HG03196 (cell line): ENCODE measurements around the gene MAMDC2.
"Not testable (repeated sequence)": the region's sequence is repeated elsewhere in the genome, so short reads cannot be mapped to it uniquely, and the experiment has no call there.

Experiments
- ATAC-seq: cut with Tn5 transposase; IDR thresholded peaks from one replicate; pipeline ENCODE4 v1.9.1; 2021; ENCODE audit not compliant: unreplicated experiment

MAMDC2 gene

GRCh38 chr9:70035691-70036090 lies 8.0 kb upstream of the MAMDC2 start:
- no peak for ATAC-seq

- ATAC-seq: no peak
Measured at GRCh38 chr9:70036641-70037040, 7.0 kb upstream of the MAMDC2 start.

GRCh38 chr9:70038171-70038621 lies 5.5 kb upstream of the MAMDC2 start:
- not testable (repeated sequence) for ATAC-seq

GRCh38 chr9:70040376-70040903 lies 3.2 kb upstream of the MAMDC2 start:
- no peak for ATAC-seq

GRCh38 chr9:70042461-70043215 lies 1.0 kb upstream of the MAMDC2 start:
- ATAC-seq: no peak

- no peak for ATAC-seq
Measured at GRCh38 chr9:70043285-70043684, 363 bp upstream of the MAMDC2 start.

- no peak for ATAC-seq
Measured at GRCh38 chr9:70044490-70045307, 1.1 kb downstream of the MAMDC2 start.

GRCh38 chr9:70045452-70045851 lies 1.8 kb downstream of the MAMDC2 start:
- no peak for ATAC-seq

GRCh38 chr9:70046274-70047070 lies 2.8 kb downstream of the MAMDC2 start:
- no peak for ATAC-seq

GRCh38 chr9:70049236-70049635 lies 5.6 kb downstream of the MAMDC2 start:
- no peak for ATAC-seq

GRCh38 chr9:70049672-70050271 lies 6.1 kb downstream of the MAMDC2 start:
- no peak for ATAC-seq

- no peak for ATAC-seq
Measured at GRCh38 chr9:70052768-70053167, 9.1 kb downstream of the MAMDC2 start.

- ATAC-seq: no peak
Measured at GRCh38 chr9:70053864-70054263, 10.2 kb downstream of the MAMDC2 start.

GRCh38 chr9:70054521-70054920 lies 10.9 kb downstream of the MAMDC2 start:
- ATAC-seq: no peak

- ATAC-seq: no peak
Measured at GRCh38 chr9:70055406-70056210, 12.0 kb downstream of the MAMDC2 start.

- no peak for ATAC-seq
Measured at GRCh38 chr9:70056211-70056944, 12.7 kb downstream of the MAMDC2 start.

- no peak for ATAC-seq
Measured at GRCh38 chr9:70058569-70059116, 15.0 kb downstream of the MAMDC2 start.

- no peak for ATAC-seq
Measured at GRCh38 chr9:70060148-70060882, 16.7 kb downstream of the MAMDC2 start.
